Liver (tissue), 3 donors: ENCODE results near the gene SOSTDC1.

Experiments
- ATF3 ChIP-seq: IDR thresholded peaks from 2 replicates; pipeline ENCODE4 v1.6.1; 2016; ENCODE audit warnings: antibody characterized with exemption
- CTCF ChIP-seq: fragments of 150-350 bp; IDR thresholded peaks from 2 replicates; pipeline ENCODE4 v1.5.1; 2017; ENCODE audit warnings: improper control_type of control experiment, low read depth, low read length; ENCODE audit not compliant: missing input control
- MAX ChIP-seq: IDR thresholded peaks from 2 replicates; pipeline ENCODE4 v1.6.1; 2016; ENCODE audit warnings: antibody characterized with exemption
- SP1 ChIP-seq: IDR thresholded peaks from 2 replicates; pipeline ENCODE4 v1.6.1; 2018; ENCODE audit warnings: antibody characterized with exemption, mild to moderate bottlenecking
- donor health status: healthy.
- donor health status: healthy.

GRCh38 chr7:16465469-16466361 is at the start of gene SOSTDC1:
- TF ChIP-seq MAX: no peak
- no peak for TF ChIP-seq SP1
- no peak for TF ChIP-seq ATF3
- no peak for TF ChIP-seq CTCF
